HFFc6 (cell line): Measurements from ENCODE around the gene HIPK4. TPM values are rescaled to one million over a fixed set of nuclear protein-coding genes. Genes with fewer than 3 reads are reported as not detected.
"Not testable (repeated sequence)": the region's sequence is repeated elsewhere in the genome, so short reads cannot be mapped to it uniquely, and the experiment has no call there.

Source experiments
- DNase-seq: peaks from one replicate; pipeline ENCODE4 v3.0.0-alpha.2; 2018
- H3K27ac Mint-ChIP-seq: 2 replicates; pipeline ENCODE4 v1.8.0; 2020; ENCODE audit warnings: mild to moderate bottlenecking, mixed read lengths
- H3K27me3 Mint-ChIP-seq: 2 replicates; pipeline ENCODE4 v1.8.0; 2021; ENCODE audit warnings: mild to moderate bottlenecking, moderate library complexity, mixed read lengths; ENCODE audit not compliant: insufficient read depth
- H3K36me3 Mint-ChIP-seq: 2 replicates; pipeline ENCODE4 v1.8.0; 2021; ENCODE audit warnings: low read depth, mixed read lengths
- H3K4me1 Mint-ChIP-seq: 2 replicates; pipeline ENCODE4 v1.8.0; 2020; ENCODE audit warnings: low read depth, mixed read lengths
- H3K4me3 Mint-ChIP-seq: 2 replicates; pipeline ENCODE4 v1.8.0; 2020; ENCODE audit warnings: mild to moderate bottlenecking, moderate library complexity, mixed read lengths
- H3K9me3 Mint-ChIP-seq: 2 replicates; pipeline ENCODE4 v1.8.0; 2020; ENCODE audit warnings: mild to moderate bottlenecking, mixed read lengths
- CTCF ChIP-seq: fragments of 200-600 bp; sonication (generic); IDR thresholded peaks from 2 replicates; pipeline ENCODE4 v1.5.0; 2021; ENCODE audit warnings: antibody characterized with exemption, mild to moderate bottlenecking
- long read RNA-seq: library from polyadenylated mRNA; unstranded; transcript quantifications from one replicate; pipeline ENCODE4 v2.0.0, GENCODE V29; 2019
- total RNA-seq, 6 experiments: library from RNA; stranded (reverse); fragmentation: NEBNext Ultra II Directional; extraction: Animal tissue kit (Norgen Biotek cat#: 25700); gene quantifications; 2 replicates in 1 of 6; 3 replicates in 5 of 6; pipeline ENCODE4 v1.2.3, GENCODE V29; 2021

The HIPK4 gene
- under 1 TPM in 4 of 6 experiments, not detected in 2; 0.07 to 0.11 (median 0.10) TPM for total RNA-seq
- long read RNA-seq: 0 reads

GRCh38 chr19:40390084-40390742, at the start of gene HIPK4:
Gene HIPK4, minus strand, starts transcription at chr19:40390181. Its CDS starts 279 bp downstream, at chr19:40389902.
- no peak within 1 kb of the TSS for H3K27ac Mint-ChIP-seq
- no peaks in the 10 kb centered on the region for H3K36me3 Mint-ChIP-seq
- DNase-seq: no peak

GRCh38 chr19:40438284-40438683, 48.3 kb upstream of the HIPK4 start:
- Mint-ChIP-seq H3K27me3 (peaks cover 4% of the 10 kb centered on the region), H3K4me3 (no peak overlapping the region), H3K4me1 (peaks cover 26% of the 10 kb centered on the region), H3K9me3 (no peaks in the 10 kb centered on the region), H3K27ac (peak overlapping the region; percentile 27), H3K36me3 (peaks cover 33% of the 10 kb centered on the region)
- no peak for TF ChIP-seq CTCF
- no peak for DNase-seq

More at GRCh38 chr19:40390084-40390742, at the start of gene HIPK4:
- Mint-ChIP-seq H3K4me3 (no peak within 1 kb of the TSS), H3K27me3 (peaks cover 9% of the 10 kb centered on the region), H3K9me3 (no peaks in the 10 kb centered on the region), H3K4me1 (no peaks in the 10 kb centered on the region)
- no peak for TF ChIP-seq CTCF

- DNase-seq: peak; percentile 82
- TF ChIP-seq CTCF: no peak
- peaks cover 17% of the 10 kb centered on the region for H3K4me1 Mint-ChIP-seq
- peaks cover 1% of the 10 kb centered on the region; the same call in 1 of the 2 replicates for H3K27me3 Mint-ChIP-seq
- H3K36me3 Mint-ChIP-seq: peaks cover 7% of the 10 kb centered on the region
- H3K27ac Mint-ChIP-seq: peak overlapping the region; percentile 100
- peak overlapping the region; percentile 94 for H3K4me3 Mint-ChIP-seq
- H3K9me3 Mint-ChIP-seq: no peaks in the 10 kb centered on the region
Measured at GRCh38 chr19:40433391-40434216, 43.6 kb upstream of the HIPK4 start.

GRCh38 chr19:40432760-40433159, 42.8 kb upstream of the HIPK4 start:
- Mint-ChIP-seq H3K4me1 (peaks cover 17% of the 10 kb centered on the region), H3K27ac (peak overlapping the region; percentile 100), H3K4me3 (peak overlapping the region; percentile 94)
- H3K9me3 Mint-ChIP-seq, DNase-seq, H3K27me3 Mint-ChIP-seq, H3K36me3 Mint-ChIP-seq: not testable (repeated sequence)

GRCh38 chr19:40431698-40432097, 41.7 kb upstream of the HIPK4 start:
- H3K27ac Mint-ChIP-seq: peak overlapping the region; percentile 52; the same call in 1 of the 2 replicates
- peaks cover 1% of the 10 kb centered on the region; the same call in 1 of the 2 replicates for H3K27me3 Mint-ChIP-seq
- H3K9me3 Mint-ChIP-seq: no peaks in the 10 kb centered on the region
- no peak for TF ChIP-seq CTCF
- no peak overlapping the region for H3K4me3 Mint-ChIP-seq
- no peaks in the 10 kb centered on the region for H3K36me3 Mint-ChIP-seq
- H3K4me1 Mint-ChIP-seq: peaks cover 17% of the 10 kb centered on the region
- no peak for DNase-seq

GRCh38 chr19:40430242-40430641, 40.3 kb upstream of the HIPK4 start:
- not testable (repeated sequence) for H3K27ac Mint-ChIP-seq, H3K36me3 Mint-ChIP-seq, H3K27me3 Mint-ChIP-seq, H3K4me3 Mint-ChIP-seq, H3K9me3 Mint-ChIP-seq, DNase-seq
- peaks cover 22% of the 10 kb centered on the region for H3K4me1 Mint-ChIP-seq

- DNase-seq, H3K9me3 Mint-ChIP-seq, H3K27me3 Mint-ChIP-seq, H3K27ac Mint-ChIP-seq, H3K4me3 Mint-ChIP-seq: not testable (repeated sequence)
- Mint-ChIP-seq H3K4me1 (peaks cover 22% of the 10 kb centered on the region), H3K36me3 (peaks cover 11% of the 10 kb centered on the region)
Measured at GRCh38 chr19:40428197-40428596, 38.2 kb upstream of the HIPK4 start.
